Heart right ventricle (tissue), 16 donors: Measurements from ENCODE around the gene POC1B. TPM values are rescaled to one million over a fixed set of nuclear protein-coding genes. Genes with fewer than 3 reads are reported as not detected.

Source experiments
- ATAC-seq, 8 donors: fragments of 200-7000 bp; cut with Tn5 transposase; one replicate each; pipeline ENCODE4 v1.9.1; 2020; ENCODE audit warnings: mild to moderate bottlenecking in 8 of 8, moderate library complexity in 8 of 8, moderate number of reproducible peaks in 1 of 8
- DNase-seq, 2 donors: peaks; one replicate each; pipeline ENCODE4 v3.0.0-alpha.2; 2020
- H3K27ac ChIP-seq, 10 donors: fragments of 200-600 bp; sonication (generic) in 2 of 10; one replicate each; pipeline versions ENCODE4 v1.5.0 to v1.8.0; 2020 to 2022; ENCODE audit warnings: mild to moderate bottlenecking in 3 of 10
- H3K27me3 ChIP-seq, 7 donors: fragments of 200-600 bp; one replicate each; pipeline ENCODE4 v1.8.0; 2021 to 2022; ENCODE audit warnings: mild to moderate bottlenecking in 2 of 7
- H3K36me3 ChIP-seq, 9 donors: fragments of 200-600 bp; sonication (generic) in 1 of 9; one replicate each; pipeline versions ENCODE4 v1.5.0 to v1.8.0; 2020 to 2022; ENCODE audit warnings: mild to moderate bottlenecking in 2 of 9
- H3K4me1 ChIP-seq, 9 donors: fragments of 200-600 bp; sonication (generic) in 1 of 9; one replicate each; pipeline versions ENCODE4 v1.5.0 to v1.8.0; 2020 to 2022; ENCODE audit warnings: mild to moderate bottlenecking in 4 of 9
- H3K4me3 ChIP-seq, 10 donors: fragments of 200-600 bp; sonication (generic) in 2 of 10; one replicate each; pipeline versions ENCODE4 v1.5.0 to v1.8.0; 2020 to 2022; ENCODE audit warnings: mild to moderate bottlenecking in 7 of 10, moderate library complexity in 2 of 10
- H3K9me3 ChIP-seq, 11 donors: fragments of 200-600 bp in 10 of 11; sonication (generic) in 2 of 11; one replicate each; pipeline versions ENCODE4 v1.5.0 to v1.8.0; 2013 to 2022; ENCODE audit warnings: mild to moderate bottlenecking in 2 of 11, control low read depth in 1 of 11, moderate library complexity in 1 of 11
- WGBS, 2 donors: extraction: QIAGEN DNeasy Blood & Tissue Kit; methylation state at CpG; one replicate each; pipeline ENCODE4 v1.1.7; 2013; ENCODE audit warnings: inconsistent platforms in 1 of 2; 5-methylcytosine and 5-hydroxymethylcytosine counted together
- intact Hi-C, 10 donors: fragments of 100-400 bp; cut with DNase I; formaldehyde crosslinking; loops; one replicate each; pipeline versions ENCODE4 v1.11.1 to v1.14.2; 2022
- polyA plus RNA-seq, 2 donors: library from polyadenylated mRNA; stranded (reverse); fragments of 200-250 nt; gene quantifications; one replicate each; pipeline ENCODE4 v1.2.3, GENCODE V29; 2013
- total RNA-seq, 10 donors: library from RNA; stranded (reverse); fragmentation: NEBNext Ultra II Directional in 3 of 10; extraction: Animal tissue kit (Norgen Biotek cat#: 25700) in 3 of 10; gene quantifications; one replicate each; pipeline versions ENCODE4 v1.2.1 to v1.2.4, GENCODE V29; 2021 to 2023
- TF ChIP-seq, protein P1 (sequence below), 9 donors: fragments of 200-600 bp; sonication (generic) in 2 of 9; IDR thresholded peaks; one replicate each; pipeline versions ENCODE4 v1.5.0 to v1.8.0; 2021 to 2022; ENCODE audit warnings: antibody characterized with exemption in 9 of 9, mild to moderate bottlenecking in 5 of 9, moderate library complexity in 1 of 9
- donor health status: Arrhythmogenic right ventricular cardiomyopathy.
- donor health status: ischemic (EF 13 %, LVEDD 7.1; RV severe dilation, severe dysfunction).
- donor health status: healthy with polysubstance abuse.
- donor health status: DM: no; HTN: yes; CAD: no.
- donor health status: DM: no; HTN: no; CAD: no.
- donor health status: ischemic (EF 25% LVEDD 6.9; RV normal size, moderate dysfunction).
- donor health status: ischemic (EF 25% LVEDD 5.7; RV mildly dilated, moderate dysfunction).
- donor health status: healthy.
- donor health status: DM: yes; HTN: yes; CAD: no.
- donor health status: Ischemic cardiomyopathy.
- donor health status: ischemic (EF 35%, LVEDD 5.7; RV mildly dilated, moderate dysfunction).
- donor health status: nonischemic (EF 11% LVEDD 7.7; RV severe dilation, severe dysfunction).
- donor health status: DM: yes; HTN: yes; CAD: no.
- donor health status: PGD.
- donor health status: ischemic (EF 29% LVEDD 5.4; RV normal size, mild dysfunction).
- donor health status: nonischemic (EF 23%, LVEDD 6.1; RV moderate dilation, normal function).

Gene POC1B
- total and polyA plus RNA-seq, 12 donors, result 4.8 to 10.4 (median 8.0) TPM

DNA sequence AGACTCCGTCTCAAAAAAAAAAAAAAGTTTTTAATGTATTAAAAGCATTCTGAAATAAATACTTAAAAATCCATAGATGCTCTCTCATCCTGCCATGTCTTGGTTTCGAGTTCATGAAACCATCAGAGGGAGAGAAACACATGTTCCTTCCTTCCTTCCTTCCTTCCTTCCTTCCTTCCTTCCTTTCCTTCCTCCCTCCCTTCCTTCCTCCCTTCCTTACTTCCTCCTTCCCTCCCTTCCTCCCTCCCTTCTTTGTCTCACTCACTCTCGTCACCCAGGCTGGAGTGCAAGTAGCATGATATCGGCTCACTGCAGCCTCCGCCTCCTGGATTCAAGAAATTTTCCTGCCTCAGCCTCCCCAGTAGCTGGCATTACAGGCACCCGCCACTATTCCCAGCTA is 113.2 kb downstream of the POC1B start:
- DNase-seq, result no peak
- intact Hi-C loops, result no loop called here
- no peak for ATAC-seq
- TF ChIP-seq, protein P1, sequence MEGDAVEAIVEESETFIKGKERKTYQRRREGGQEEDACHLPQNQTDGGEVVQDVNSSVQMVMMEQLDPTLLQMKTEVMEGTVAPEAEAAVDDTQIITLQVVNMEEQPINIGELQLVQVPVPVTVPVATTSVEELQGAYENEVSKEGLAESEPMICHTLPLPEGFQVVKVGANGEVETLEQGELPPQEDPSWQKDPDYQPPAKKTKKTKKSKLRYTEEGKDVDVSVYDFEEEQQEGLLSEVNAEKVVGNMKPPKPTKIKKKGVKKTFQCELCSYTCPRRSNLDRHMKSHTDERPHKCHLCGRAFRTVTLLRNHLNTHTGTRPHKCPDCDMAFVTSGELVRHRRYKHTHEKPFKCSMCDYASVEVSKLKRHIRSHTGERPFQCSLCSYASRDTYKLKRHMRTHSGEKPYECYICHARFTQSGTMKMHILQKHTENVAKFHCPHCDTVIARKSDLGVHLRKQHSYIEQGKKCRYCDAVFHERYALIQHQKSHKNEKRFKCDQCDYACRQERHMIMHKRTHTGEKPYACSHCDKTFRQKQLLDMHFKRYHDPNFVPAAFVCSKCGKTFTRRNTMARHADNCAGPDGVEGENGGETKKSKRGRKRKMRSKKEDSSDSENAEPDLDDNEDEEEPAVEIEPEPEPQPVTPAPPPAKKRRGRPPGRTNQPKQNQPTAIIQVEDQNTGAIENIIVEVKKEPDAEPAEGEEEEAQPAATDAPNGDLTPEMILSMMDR (IDR thresholded peaks at IDR 0.05), result no peak
- Histone ChIP-seq H3K27me3 (no peaks in the 10 kb centered on the region), H3K4me3 (no peak overlapping the region), H3K36me3 (no peaks in the 10 kb centered on the region), H3K4me1 (peaks cover 0 to 7% (median 0%) of the 10 kb centered on the region in 9 donors), H3K27ac (no peak overlapping the region), H3K9me3 (peaks cover 0 to 4% (median 0%) of the 10 kb centered on the region in 11 donors)
- 93 to 95% methylated on average over 6 of the region's 6 CpGs for WGBS, 2 donors

- ATAC-seq (no peak), DNase-seq (no peak)
- no peak overlapping the region for H3K4me3 ChIP-seq
- TF ChIP-seq, protein P1 (IDR thresholded peaks at IDR 0.05), result no peak
- H3K27me3 ChIP-seq, result no peaks in the 10 kb centered on the region
- H3K4me1 ChIP-seq, result no peaks in the 10 kb centered on the region
- peaks cover 0 to 4% (median 0%) of the 10 kb centered on the region in 11 donors for H3K9me3 ChIP-seq
- WGBS, 2 donors, result 64 to 76% methylated on average over 4 of the region's 4 CpGs
- intact Hi-C loops, result no loop called here
- H3K27ac ChIP-seq, result no peak overlapping the region
- no peaks in the 10 kb centered on the region for H3K36me3 ChIP-seq
Measured at GRCh38 chr12:89411846-89412245, 114.0 kb downstream of the POC1B start.

DNA sequence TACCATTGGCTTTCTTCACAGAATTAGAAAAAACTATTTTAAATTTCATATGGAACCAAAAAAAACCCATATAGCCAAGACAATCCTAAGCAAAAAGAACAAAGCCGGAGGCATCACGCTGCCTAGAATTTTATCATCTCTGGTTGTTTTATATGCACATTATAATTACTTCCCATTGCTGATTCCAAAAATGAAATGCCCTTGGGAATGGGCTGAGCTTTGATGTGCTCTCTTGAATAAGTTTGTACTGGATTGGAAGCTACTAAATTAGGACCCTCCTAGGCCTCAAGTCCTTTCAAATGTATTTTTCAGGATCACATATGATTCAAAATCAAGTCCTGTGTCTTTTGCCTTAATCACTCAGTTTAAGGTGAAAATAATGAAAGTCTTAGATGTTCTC is 114.6 kb downstream of the POC1B start:
- H3K27ac ChIP-seq, result no peak overlapping the region
- peaks cover 0 to 3% (median 0%) of the 10 kb centered on the region in 9 donors for H3K4me1 ChIP-seq
- WGBS, 2 donors, result 68 to 77% methylated on average over 2 of the region's 2 CpGs
- H3K4me3 ChIP-seq, result no peak overlapping the region
- intact Hi-C loops, result no loop called here
- H3K27me3 ChIP-seq, result no peaks in the 10 kb centered on the region
- H3K9me3 ChIP-seq, result peaks cover 0 to 4% (median 0%) of the 10 kb centered on the region in 11 donors
- TF ChIP-seq, protein P1 (IDR thresholded peaks at IDR 0.05), result no peak
- DNase-seq (no peak), ATAC-seq (no peak)
- no peaks in the 10 kb centered on the region for H3K36me3 ChIP-seq

- intact Hi-C loops, result no loop called here
- WGBS, 2 donors, result 96% methylated on average over 4 of the region's 4 CpGs
- no peaks in the 10 kb centered on the region for H3K36me3 ChIP-seq
- no peak for ATAC-seq
- H3K27me3 ChIP-seq, result no peaks in the 10 kb centered on the region
- no peak overlapping the region for H3K4me3 ChIP-seq
- TF ChIP-seq, protein P1 (IDR thresholded peaks at IDR 0.05), result no peak
- peaks cover 0 to 9% (median 0%) of the 10 kb centered on the region in 9 donors for H3K4me1 ChIP-seq
- peak overlapping the region in 1 of 10 donors; percentile 20 for H3K27ac ChIP-seq
- DNase-seq, result no peak
- peaks cover 0 to 4% (median 0%) of the 10 kb centered on the region in 11 donors for H3K9me3 ChIP-seq
Measured at GRCh38 chr12:89405626-89406345, 120.1 kb downstream of the POC1B start.
